Measurements from ENCODE around the gene TCTN2. TPM values are rescaled to one million over a fixed set of nuclear protein-coding genes. Genes with fewer than 3 reads are reported as not detected.

Gene TCTN2
- total RNA-seq, 1 experiment from 2014 or later, result 12.1 TPM

DNA sequence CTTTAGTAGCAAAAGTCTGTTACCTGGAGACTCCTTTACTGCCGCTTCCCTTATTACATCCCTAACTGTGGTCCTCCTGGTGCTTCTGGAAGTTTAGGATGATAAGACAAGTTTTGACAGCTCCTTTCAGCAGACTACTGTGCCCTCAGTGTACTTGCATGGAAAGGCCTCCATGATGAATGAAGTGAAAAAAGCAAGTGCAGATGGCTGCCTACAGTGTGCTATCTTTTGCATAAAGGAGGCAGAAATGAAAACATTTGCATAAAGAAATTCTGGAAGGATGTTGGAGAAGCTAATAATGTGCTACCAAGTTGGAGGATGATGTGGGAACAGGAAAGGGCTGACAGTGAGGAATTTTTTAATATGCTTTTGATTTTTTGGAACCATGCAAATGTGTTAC lies 4.5 kb downstream of the TCTN2 start:
- Histone ChIP-seq H3K9ac (ENCODE audit: low read length) (no peak overlapping the region), H3K4me1 (ENCODE audit: control insufficient read depth in 1 of 2, insufficient read depth in 2 of 2, low read length in 2 of 2) (peaks cover 9 to 10% of the 10 kb centered on the region in 2 experiments), H3K36me3 (ENCODE audit: control insufficient read depth in 1 of 2, insufficient read depth in 2 of 2, low read length in 2 of 2) (peaks cover 0 to 6% of the 10 kb centered on the region in 2 experiments; a peak in 1 of 4 replicates), H3K27me3 (ENCODE audit: insufficient read depth, low read length) (no peaks in the 10 kb centered on the region), H3K27ac (ENCODE audit: low read depth, low read length) (no peak overlapping the region), H2AFZ (ENCODE audit: low read depth, low read length, poor library complexity, severe bottlenecking) (no peak overlapping the region), H3K4me3 (replicated peaks in 1 of 2; ENCODE audit: low read depth in 1 of 2, low read length in 2 of 2) (no peak overlapping the region), H3K79me2 (ENCODE audit: insufficient read depth, low read length) (no peaks in the 10 kb centered on the region), H3K9me2 (ENCODE audit: insufficient read depth) (no peaks in the 10 kb centered on the region), H3K4me2 (ENCODE audit: low read length) (no peak overlapping the region), H4K20me1 (ENCODE audit: insufficient read depth) (no peaks in the 10 kb centered on the region), H3K9me3 (ENCODE audit: control insufficient read depth in 1 of 2, insufficient read depth in 1 of 2, low read depth in 1 of 2, low read length in 2 of 2) (no peaks in the 10 kb centered on the region)
- ChIA-PET RAD21 (ENCODE audit: low non-redundant PET in 1 of 2, low total read pairs in 2 of 2, uncharacterized antibody in 2 of 2, unreplicated experiment in 2 of 2) (no interaction called here), CTCF (no interaction called here), POLR2A (no interaction called here)
- TF ChIP-seq SRF (IDR thresholded peaks at IDR 0.05; ENCODE audit: low read depth) (no peak), EGR1 (IDR thresholded peaks at IDR 0.05; ENCODE audit: low read depth) (no peak), ZFX (IDR thresholded peaks at IDR 0.05) (no peak), CBX3 (IDR thresholded peaks at IDR 0.05; ENCODE audit: low read depth) (no peak), POLR2A (IDR thresholded peaks at IDR 0.05; ENCODE audit: borderline replicate concordance, extremely low read depth, insufficient read depth, insufficient read length) (no peak), ZNF274 (IDR thresholded peaks at IDR 0.05; ENCODE audit: low read depth, low read length) (no peak), CEBPB (IDR thresholded peaks at IDR 0.05; ENCODE audit: low read depth) (no peak), YY1 (IDR thresholded peaks at IDR 0.05; ENCODE audit: extremely low read depth, insufficient replicate concordance, low read depth, low read length) (no peak)
- TF ChIP-seq, protein P1, sequence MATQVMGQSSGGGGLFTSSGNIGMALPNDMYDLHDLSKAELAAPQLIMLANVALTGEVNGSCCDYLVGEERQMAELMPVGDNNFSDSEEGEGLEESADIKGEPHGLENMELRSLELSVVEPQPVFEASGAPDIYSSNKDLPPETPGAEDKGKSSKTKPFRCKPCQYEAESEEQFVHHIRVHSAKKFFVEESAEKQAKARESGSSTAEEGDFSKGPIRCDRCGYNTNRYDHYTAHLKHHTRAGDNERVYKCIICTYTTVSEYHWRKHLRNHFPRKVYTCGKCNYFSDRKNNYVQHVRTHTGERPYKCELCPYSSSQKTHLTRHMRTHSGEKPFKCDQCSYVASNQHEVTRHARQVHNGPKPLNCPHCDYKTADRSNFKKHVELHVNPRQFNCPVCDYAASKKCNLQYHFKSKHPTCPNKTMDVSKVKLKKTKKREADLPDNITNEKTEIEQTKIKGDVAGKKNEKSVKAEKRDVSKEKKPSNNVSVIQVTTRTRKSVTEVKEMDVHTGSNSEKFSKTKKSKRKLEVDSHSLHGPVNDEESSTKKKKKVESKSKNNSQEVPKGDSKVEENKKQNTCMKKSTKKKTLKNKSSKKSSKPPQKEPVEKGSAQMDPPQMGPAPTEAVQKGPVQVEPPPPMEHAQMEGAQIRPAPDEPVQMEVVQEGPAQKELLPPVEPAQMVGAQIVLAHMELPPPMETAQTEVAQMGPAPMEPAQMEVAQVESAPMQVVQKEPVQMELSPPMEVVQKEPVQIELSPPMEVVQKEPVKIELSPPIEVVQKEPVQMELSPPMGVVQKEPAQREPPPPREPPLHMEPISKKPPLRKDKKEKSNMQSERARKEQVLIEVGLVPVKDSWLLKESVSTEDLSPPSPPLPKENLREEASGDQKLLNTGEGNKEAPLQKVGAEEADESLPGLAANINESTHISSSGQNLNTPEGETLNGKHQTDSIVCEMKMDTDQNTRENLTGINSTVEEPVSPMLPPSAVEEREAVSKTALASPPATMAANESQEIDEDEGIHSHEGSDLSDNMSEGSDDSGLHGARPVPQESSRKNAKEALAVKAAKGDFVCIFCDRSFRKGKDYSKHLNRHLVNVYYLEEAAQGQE (IDR thresholded peaks at IDR 0.05; ENCODE audit: low read depth), result no peak
- TF ChIP-seq, protein P2, sequence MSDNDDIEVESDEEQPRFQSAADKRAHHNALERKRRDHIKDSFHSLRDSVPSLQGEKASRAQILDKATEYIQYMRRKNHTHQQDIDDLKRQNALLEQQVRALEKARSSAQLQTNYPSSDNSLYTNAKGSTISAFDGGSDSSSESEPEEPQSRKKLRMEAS (IDR thresholded peaks at IDR 0.05), result no peak
- DNase-seq (ENCODE audit: low read depth, low spot score) (no peak), ATAC-seq (no peak)
- intact Hi-C loops (cut with micrococcal nuclease), result no loop called here
- BruUV-seq (replicated peaks), result no TSS peak

Data from HCT116 (cell line).